BLaER1 (cell line): ENCODE results near the gene PDGFD.

Experiments
- H3K27ac ChIP-seq: shearing (Covaris generic); formaldehyde crosslinking; 2 replicates; pipeline ENCODE4 v1.8.1; 2022
- H3K27me3 ChIP-seq: shearing (Covaris generic); formaldehyde crosslinking; 2 replicates; pipeline ENCODE4 v1.8.1; 2022
- H3K36me3 ChIP-seq: shearing (Covaris generic); formaldehyde crosslinking; 2 replicates; pipeline ENCODE4 v1.8.1; 2022
- H3K4me1 ChIP-seq: shearing (Covaris generic); formaldehyde crosslinking; 2 replicates; pipeline ENCODE4 v1.8.1; 2022
- H3K4me2 ChIP-seq: shearing (Covaris generic); formaldehyde crosslinking; 2 replicates; pipeline ENCODE4 v1.8.1; 2022
- H3K4me3 ChIP-seq: shearing (Covaris generic); formaldehyde crosslinking; 2 replicates; pipeline ENCODE4 v1.8.1; 2022
- H3K9ac ChIP-seq: shearing (Covaris generic); formaldehyde crosslinking; 2 replicates; pipeline ENCODE4 v1.8.1; 2022
- H3K9me3 ChIP-seq: shearing (Covaris generic); formaldehyde crosslinking; 2 replicates; pipeline ENCODE4 v1.8.1; 2022
- H4K20me1 ChIP-seq: shearing (Covaris generic); formaldehyde crosslinking; 2 replicates; pipeline ENCODE4 v1.8.1; 2022
- Cebpa-rat ChIP-seq: shearing (Covaris generic); IDR thresholded peaks from 2 replicates; pipeline ENCODE4 v1.8.1; 2022

PDGFD gene

GRCh38 chr11:103968685-103969084 is 195.3 kb downstream of the PDGFD start:
- Histone ChIP-seq H3K36me3 (no peaks in the 10 kb centered on the region), H3K4me3 (no peak overlapping the region), H3K4me2 (no peak overlapping the region), H3K27ac (no peak overlapping the region), H3K9me3 (no peaks in the 10 kb centered on the region), H3K27me3 (no peaks in the 10 kb centered on the region), H3K9ac (no peak overlapping the region), H4K20me1 (no peaks in the 10 kb centered on the region), H3K4me1 (no peaks in the 10 kb centered on the region)
- no peak for TF ChIP-seq Cebpa-rat

- Histone ChIP-seq H3K4me2 (no peak overlapping the region), H3K9me3 (no peaks in the 10 kb centered on the region), H3K27me3 (no peaks in the 10 kb centered on the region), H3K27ac (no peak overlapping the region), H3K4me3 (no peak overlapping the region), H4K20me1 (no peaks in the 10 kb centered on the region), H3K36me3 (no peaks in the 10 kb centered on the region), H3K9ac (no peak overlapping the region), H3K4me1 (no peaks in the 10 kb centered on the region)
- TF ChIP-seq Cebpa-rat: no peak
Measured at GRCh38 chr11:103967985-103968384, 196.0 kb downstream of the PDGFD start.

DNA sequence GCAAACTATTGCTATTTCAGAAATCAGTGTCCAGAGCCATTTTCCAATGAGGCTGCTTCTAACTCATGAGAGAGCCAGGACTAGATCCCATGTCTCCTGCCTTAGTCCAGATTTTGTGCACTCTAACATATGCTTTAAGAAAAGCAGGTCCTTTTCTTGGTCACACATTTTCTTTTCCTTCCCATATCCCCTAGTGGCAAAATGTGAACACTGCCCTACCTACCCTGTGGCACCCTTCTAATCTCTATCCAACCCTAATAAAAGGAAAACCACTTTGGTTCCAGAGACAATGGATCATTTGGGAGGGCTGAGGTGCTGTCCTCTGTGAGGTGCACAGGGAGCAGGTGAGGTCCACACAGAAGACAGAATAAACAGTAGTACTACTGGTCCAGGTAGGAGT is 199.6 kb downstream of the PDGFD start:
- Histone ChIP-seq H3K9me3 (no peaks in the 10 kb centered on the region), H3K27me3 (no peaks in the 10 kb centered on the region), H3K27ac (no peak overlapping the region), H3K4me2 (no peak overlapping the region), H3K4me1 (peaks cover 3% of the 10 kb centered on the region; the same call in 1 of the 2 replicates), H3K9ac (no peak overlapping the region), H3K4me3 (no peak overlapping the region), H4K20me1 (no peaks in the 10 kb centered on the region), H3K36me3 (no peaks in the 10 kb centered on the region)
- no peak for TF ChIP-seq Cebpa-rat

DNA sequence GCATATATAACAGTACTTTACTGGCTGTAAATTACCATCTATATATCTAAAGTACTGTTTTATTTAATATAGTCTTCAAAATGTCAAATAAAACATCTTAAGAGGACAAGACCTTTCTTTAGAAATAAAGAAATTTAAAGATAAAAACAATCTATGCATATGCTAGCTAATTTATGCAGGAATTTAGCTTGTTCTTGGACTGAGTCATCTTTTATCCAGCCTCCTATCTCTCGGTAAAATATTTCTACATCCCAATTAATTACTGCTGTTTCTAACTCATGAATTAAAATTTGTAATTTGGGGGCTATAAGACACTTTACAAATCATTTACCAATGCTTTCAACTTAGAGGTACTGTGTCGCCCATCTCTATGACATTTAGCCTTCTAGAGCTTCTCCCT is 200.3 kb downstream of the PDGFD start:
- H3K27ac ChIP-seq: no peak overlapping the region
- no peak overlapping the region for H3K9ac ChIP-seq
- H4K20me1 ChIP-seq: no peaks in the 10 kb centered on the region
- H3K4me1 ChIP-seq: peaks cover 11% of the 10 kb centered on the region
- H3K9me3 ChIP-seq: no peaks in the 10 kb centered on the region
- H3K27me3 ChIP-seq: no peaks in the 10 kb centered on the region
- H3K4me3 ChIP-seq: no peak overlapping the region
- H3K36me3 ChIP-seq: no peaks in the 10 kb centered on the region
- no peak for TF ChIP-seq Cebpa-rat
- H3K4me2 ChIP-seq: no peak overlapping the region

DNA sequence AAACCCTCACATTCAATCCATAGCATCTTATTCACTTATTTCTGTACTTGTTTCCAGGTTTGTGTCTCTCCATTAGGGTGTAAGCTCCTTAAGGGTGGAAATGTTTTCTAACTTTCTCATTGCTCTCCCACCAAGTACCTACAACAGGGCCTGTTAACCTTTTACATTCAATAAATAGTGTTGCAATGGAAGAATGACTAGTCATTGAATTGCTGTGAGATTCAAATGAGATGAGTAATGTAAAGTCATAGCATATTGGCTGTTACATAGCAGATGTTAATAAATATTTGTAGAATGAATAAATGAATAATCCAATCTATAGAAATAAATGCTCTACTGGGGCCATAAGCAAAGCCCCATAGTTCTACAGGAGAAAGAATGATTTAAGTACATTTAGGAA is 202.9 kb downstream of the PDGFD start:
- H4K20me1 ChIP-seq: no peaks in the 10 kb centered on the region
- H3K27ac ChIP-seq: no peak overlapping the region
- no peaks in the 10 kb centered on the region for H3K27me3 ChIP-seq
- H3K9me3 ChIP-seq: no peaks in the 10 kb centered on the region
- no peak for TF ChIP-seq Cebpa-rat
- H3K4me2 ChIP-seq: no peak overlapping the region
- no peak overlapping the region for H3K4me3 ChIP-seq
- peaks cover 22% of the 10 kb centered on the region for H3K4me1 ChIP-seq
- H3K9ac ChIP-seq: no peak overlapping the region
- H3K36me3 ChIP-seq: no peaks in the 10 kb centered on the region

- Histone ChIP-seq H3K4me2 (no peak overlapping the region), H3K36me3 (no peaks in the 10 kb centered on the region), H3K4me1 (peaks cover 22% of the 10 kb centered on the region), H3K27me3 (no peaks in the 10 kb centered on the region), H4K20me1 (no peaks in the 10 kb centered on the region), H3K9ac (no peak overlapping the region), H3K4me3 (no peak overlapping the region), H3K9me3 (no peaks in the 10 kb centered on the region), H3K27ac (no peak overlapping the region)
- no peak for TF ChIP-seq Cebpa-rat
Measured at GRCh38 chr11:103960108-103960507, 203.8 kb downstream of the PDGFD start.

- peaks cover 22% of the 10 kb centered on the region for H3K4me1 ChIP-seq
- H3K9ac ChIP-seq: no peak overlapping the region
- TF ChIP-seq Cebpa-rat: no peak
- peak overlapping the region; percentile 50; the same call in 1 of the 2 replicates for H3K4me2 ChIP-seq
- no peaks in the 10 kb centered on the region for H3K36me3 ChIP-seq
- no peak overlapping the region for H3K4me3 ChIP-seq
- H3K27me3 ChIP-seq: no peaks in the 10 kb centered on the region
- H4K20me1 ChIP-seq: no peaks in the 10 kb centered on the region
- no peaks in the 10 kb centered on the region for H3K9me3 ChIP-seq
- H3K27ac ChIP-seq: no peak overlapping the region
Measured at GRCh38 chr11:103959279-103959942, 204.5 kb downstream of the PDGFD start.

- H3K27ac ChIP-seq: no peak overlapping the region
Measured at GRCh38 chr11:103958475-103959215, 205.3 kb downstream of the PDGFD start.

DNA sequence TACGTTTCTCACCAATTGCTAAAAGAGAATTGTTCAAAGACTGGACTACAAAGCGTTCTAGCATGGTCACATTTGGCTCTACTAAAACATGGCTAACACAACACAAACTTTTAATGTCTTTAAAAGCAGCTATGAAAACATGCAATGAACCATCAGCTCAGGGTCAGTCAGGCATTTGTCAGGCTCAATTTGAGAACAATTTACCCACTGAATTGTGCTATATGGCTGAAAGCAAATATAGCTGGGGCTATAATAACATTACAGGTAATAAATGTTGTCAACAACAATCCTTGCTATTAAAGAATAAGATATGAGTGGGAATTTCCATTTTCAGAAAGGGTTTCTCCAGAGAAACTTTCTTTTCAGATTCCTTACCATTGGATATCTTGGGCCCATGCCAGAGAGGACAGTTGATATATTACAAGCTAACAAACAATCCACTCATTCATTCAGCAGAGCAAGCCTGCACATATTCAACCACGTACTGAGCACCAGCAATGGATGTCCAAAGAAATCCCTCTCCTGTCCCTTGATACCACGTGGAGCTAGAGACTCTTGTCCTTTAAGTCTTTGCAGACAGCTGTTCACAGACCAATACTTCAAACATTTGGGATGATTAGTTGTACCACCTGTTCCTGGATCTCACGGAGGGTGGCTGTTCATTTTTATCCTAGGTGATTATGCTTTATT is 210.0 kb downstream of the PDGFD start:
- H3K27me3 ChIP-seq: no peaks in the 10 kb centered on the region
- peaks cover 15% of the 10 kb centered on the region for H3K4me1 ChIP-seq
- no peak overlapping the region for H3K9ac ChIP-seq
- H3K27ac ChIP-seq: no peak overlapping the region
- H3K9me3 ChIP-seq: no peaks in the 10 kb centered on the region
- no peak overlapping the region for H3K4me3 ChIP-seq
- H3K4me2 ChIP-seq: no peak overlapping the region
- TF ChIP-seq Cebpa-rat: no peak
- H4K20me1 ChIP-seq: no peaks in the 10 kb centered on the region
- H3K36me3 ChIP-seq: no peaks in the 10 kb centered on the region

More at GRCh38 chr11:103958475-103959215, 205.3 kb downstream of the PDGFD start:
- Histone ChIP-seq H3K27me3 (no peaks in the 10 kb centered on the region), H3K36me3 (no peaks in the 10 kb centered on the region), H3K9me3 (no peaks in the 10 kb centered on the region), H3K4me3 (no peak overlapping the region), H4K20me1 (no peaks in the 10 kb centered on the region), H3K4me2 (peak overlapping the region; percentile 50), H3K9ac (no peak overlapping the region), H3K4me1 (peaks cover 22% of the 10 kb centered on the region)
- no peak for TF ChIP-seq Cebpa-rat

- H3K9me3 ChIP-seq: no peaks in the 10 kb centered on the region
- H4K20me1 ChIP-seq: no peaks in the 10 kb centered on the region
- H3K4me2 ChIP-seq: no peak overlapping the region
- no peak overlapping the region for H3K4me3 ChIP-seq
- H3K27me3 ChIP-seq: no peaks in the 10 kb centered on the region
- no peak overlapping the region for H3K9ac ChIP-seq
- H3K4me1 ChIP-seq: no peaks in the 10 kb centered on the region; the same call in 1 of the 2 replicates
- no peaks in the 10 kb centered on the region for H3K36me3 ChIP-seq
- no peak overlapping the region for H3K27ac ChIP-seq
- no peak for TF ChIP-seq Cebpa-rat
Measured at GRCh38 chr11:103949781-103950180, 214.2 kb downstream of the PDGFD start.
